Gastroesophageal sphincter (tissue), 4 donors: Measurements from ENCODE around the gene ADAMTS1. TPM values are rescaled to one million over a fixed set of nuclear protein-coding genes. Genes with fewer than 3 reads are reported as not detected.
A peak's percentile ranks its signal among the peaks of the same experiment; 100 is the strongest.

ENCODE experiments used
- ATAC-seq: fragments of 150-250 bp; one replicate; pipeline ENCODE4 v1.9.1; 2016; ENCODE audit warnings: mild to moderate bottlenecking, moderate library complexity
- H3K27ac ChIP-seq, 4 donors: fragments of 200-600 bp; sonication (generic) in 3 of 4; 1 replicate in 3 of 4; 2 replicates in 1 of 4; pipeline ENCODE4 v1.5.1; 2016 to 2019
- H3K27me3 ChIP-seq: fragments of 200-600 bp; sonication (generic); one replicate; pipeline ENCODE4 v1.5.1; 2019
- H3K36me3 ChIP-seq, 2 donors: fragments of 200-600 bp; sonication (generic); one replicate each; pipeline ENCODE4 v1.5.1; 2019; ENCODE audit warnings: control low read depth in 1 of 2
- H3K4me1 ChIP-seq, 3 donors: fragments of 200-600 bp; sonication (generic); 1 replicate in 2 of 3; 2 replicates in 1 of 3; pipeline ENCODE4 v1.5.1; 2016 to 2019; ENCODE audit warnings: control low read depth in 2 of 3
- H3K4me3 ChIP-seq, 2 donors: fragments of 200-600 bp; sonication (generic); one replicate each; pipeline ENCODE4 v1.5.1; 2019; ENCODE audit warnings: mild to moderate bottlenecking in 1 of 2, moderate library complexity in 1 of 2
- H3K9me3 ChIP-seq, 3 donors: fragments of 200-600 bp; sonication (generic); one replicate each; pipeline ENCODE4 v1.5.1; 2017 to 2019; ENCODE audit warnings: control low read depth in 2 of 3
- EP300 ChIP-seq: sonication (generic); formaldehyde crosslinking; IDR thresholded peaks from one replicate; pipeline ENCODE4 v1.6.1; 2017; ENCODE audit warnings: antibody characterized with exemption, mild to moderate bottlenecking
- POLR2A ChIP-seq, 2 donors: fragments of 450-650 bp; IDR thresholded peaks; one replicate each; pipeline ENCODE4 v1.6.1; 2017; ENCODE audit warnings: antibody characterized with exemption in 2 of 2, mild to moderate bottlenecking in 2 of 2, moderate library complexity in 1 of 2
- POLR2AphosphoS5 ChIP-seq: sonication (generic); formaldehyde crosslinking; IDR thresholded peaks from one replicate; pipeline ENCODE4 v1.6.1; 2017; ENCODE audit warnings: antibody characterized with exemption
- WGBS, 2 donors: methylation state at CpG; one replicate each; pipeline ENCODE4 v1.1.5; 2018; ENCODE audit warnings: low coverage in 1 of 2; 5-methylcytosine and 5-hydroxymethylcytosine counted together
- total RNA-seq, 4 donors: library from RNA; depleted of rRNA; stranded (reverse); fragments of >200 nt; gene quantifications; one replicate each; pipeline ENCODE4 v1.1.0, GENCODE V29; 2016
- TF ChIP-seq, protein P1 (sequence below), 4 experiments: fragments of 200-600 bp in 2 of 4; fragments of 450-650 bp in 2 of 4; sonication (generic) in 1 of 4; IDR thresholded peaks; one replicate each; pipeline ENCODE4 v1.5.1; 2017 to 2019; ENCODE audit warnings: antibody characterized with exemption in 4 of 4, mild to moderate bottlenecking in 2 of 4, moderate library complexity in 2 of 4

Gene ADAMTS1
- total RNA-seq, 4 donors from 2014 or later: 68.5 to 144 (median 103) TPM

GRCh38 chr21:26849428-26850115, 4.4 kb upstream of the ADAMTS1 start:
- H3K27me3 ChIP-seq: no peaks in the 10 kb centered on the region
- H3K9me3 ChIP-seq: no peaks in the 10 kb centered on the region
- no peak for TF ChIP-seq POLR2AphosphoS5
- TF ChIP-seq, protein P1, sequence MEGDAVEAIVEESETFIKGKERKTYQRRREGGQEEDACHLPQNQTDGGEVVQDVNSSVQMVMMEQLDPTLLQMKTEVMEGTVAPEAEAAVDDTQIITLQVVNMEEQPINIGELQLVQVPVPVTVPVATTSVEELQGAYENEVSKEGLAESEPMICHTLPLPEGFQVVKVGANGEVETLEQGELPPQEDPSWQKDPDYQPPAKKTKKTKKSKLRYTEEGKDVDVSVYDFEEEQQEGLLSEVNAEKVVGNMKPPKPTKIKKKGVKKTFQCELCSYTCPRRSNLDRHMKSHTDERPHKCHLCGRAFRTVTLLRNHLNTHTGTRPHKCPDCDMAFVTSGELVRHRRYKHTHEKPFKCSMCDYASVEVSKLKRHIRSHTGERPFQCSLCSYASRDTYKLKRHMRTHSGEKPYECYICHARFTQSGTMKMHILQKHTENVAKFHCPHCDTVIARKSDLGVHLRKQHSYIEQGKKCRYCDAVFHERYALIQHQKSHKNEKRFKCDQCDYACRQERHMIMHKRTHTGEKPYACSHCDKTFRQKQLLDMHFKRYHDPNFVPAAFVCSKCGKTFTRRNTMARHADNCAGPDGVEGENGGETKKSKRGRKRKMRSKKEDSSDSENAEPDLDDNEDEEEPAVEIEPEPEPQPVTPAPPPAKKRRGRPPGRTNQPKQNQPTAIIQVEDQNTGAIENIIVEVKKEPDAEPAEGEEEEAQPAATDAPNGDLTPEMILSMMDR (IDR thresholded peaks at IDR 0.05): peak; percentile 40 to 69 (median 63)
- no peak for TF ChIP-seq POLR2A (IDR thresholded peaks at IDR 0.05)
- TF ChIP-seq EP300: no peak
- H3K4me1 ChIP-seq: peaks cover 0 to 39% (median 0%) of the 10 kb centered on the region in 3 donors
- no peak overlapping the region for H3K27ac ChIP-seq
- WGBS, 2 donors: 6 to 7% methylated on average over 4 of the region's 4 CpGs
- no peaks in the 10 kb centered on the region for H3K36me3 ChIP-seq
- ATAC-seq: no peak
- H3K4me3 ChIP-seq: no peak overlapping the region

- H3K9me3 ChIP-seq: no peaks in the 10 kb centered on the region
- H3K36me3 ChIP-seq: no peaks in the 10 kb centered on the region
- H3K4me3 ChIP-seq: no peak overlapping the region
- H3K27me3 ChIP-seq: no peaks in the 10 kb centered on the region
- H3K4me1 ChIP-seq: peaks cover 0 to 39% (median 0%) of the 10 kb centered on the region in 3 donors
- ATAC-seq: no peak
- TF ChIP-seq EP300: no peak
- TF ChIP-seq POLR2AphosphoS5: no peak
- TF ChIP-seq, protein P1 (IDR thresholded peaks at IDR 0.05): no peak
- no peak for TF ChIP-seq POLR2A (IDR thresholded peaks at IDR 0.05)
- 47 to 52% methylated on average over 2 of the region's 2 CpGs for WGBS, 2 donors
- H3K27ac ChIP-seq: peak overlapping the region in 3 of 4 donors; percentile 21 to 98 (median 94)
Observed at GRCh38 chr21:26847921-26848320, 2.7 kb upstream of the ADAMTS1 start.

GRCh38 chr21:26847002-26847401, 1.8 kb upstream of the ADAMTS1 start:
- Histone ChIP-seq H3K27ac (peak overlapping the region; percentile 94 to 98 (median 97)), H3K4me3 (peak overlapping the region; percentile 85 to 94), H3K27me3 (no peaks in the 10 kb centered on the region), H3K9me3 (no peaks in the 10 kb centered on the region), H3K4me1 (peaks cover 0 to 48% (median 0%) of the 10 kb centered on the region in 3 donors), H3K36me3 (peaks cover 0 to 5% of the 10 kb centered on the region in 2 donors)
- no peak for TF ChIP-seq EP300
- no peak for TF ChIP-seq POLR2A (IDR thresholded peaks at IDR 0.05)
- no peak for TF ChIP-seq POLR2AphosphoS5
- TF ChIP-seq, protein P1 (IDR thresholded peaks at IDR 0.05): no peak
- ATAC-seq: no peak
- 32 to 53% methylated on average over 13 of the region's 13 CpGs for WGBS, 2 donors

GRCh38 chr21:26846036-26846931, 1.1 kb upstream of the ADAMTS1 start:
- WGBS, 2 donors: 0 to 1% methylated on average over 25 to 26 of the region's 50 CpGs
- peaks cover 0 to 55% (median 0%) of the 10 kb centered on the region in 3 donors for H3K4me1 ChIP-seq
- H3K36me3 ChIP-seq: peaks cover 0 to 12% of the 10 kb centered on the region in 2 donors
- ATAC-seq: peak; percentile 47
- TF ChIP-seq, protein P1 (IDR thresholded peaks at IDR 0.05): peak in 2 of 4 experiments; percentile 37 to 65
- TF ChIP-seq POLR2A (IDR thresholded peaks at IDR 0.05) (peak; percentile 70 to 74), POLR2AphosphoS5 (peak; percentile 89), EP300 (no peak)
- peak overlapping the region; percentile 94 to 98 (median 97) for H3K27ac ChIP-seq
- H3K4me3 ChIP-seq: peak overlapping the region; percentile 85 to 94
- H3K27me3 ChIP-seq: no peaks in the 10 kb centered on the region
- H3K9me3 ChIP-seq: no peaks in the 10 kb centered on the region
